HG03280 (cell line): ENCODE measurements around the gene AK9.
"Not testable (repeated sequence)": the region's sequence is repeated elsewhere in the genome, so short reads cannot be mapped to it uniquely, and the experiment has no call there.

Experiments used
- ATAC-seq: cut with Tn5 transposase; IDR thresholded peaks from one replicate; pipeline ENCODE4 v1.9.1; 2021; ENCODE audit warnings: mild to moderate bottlenecking, moderate library complexity; ENCODE audit not compliant: unreplicated experiment

Gene AK9

DNA sequence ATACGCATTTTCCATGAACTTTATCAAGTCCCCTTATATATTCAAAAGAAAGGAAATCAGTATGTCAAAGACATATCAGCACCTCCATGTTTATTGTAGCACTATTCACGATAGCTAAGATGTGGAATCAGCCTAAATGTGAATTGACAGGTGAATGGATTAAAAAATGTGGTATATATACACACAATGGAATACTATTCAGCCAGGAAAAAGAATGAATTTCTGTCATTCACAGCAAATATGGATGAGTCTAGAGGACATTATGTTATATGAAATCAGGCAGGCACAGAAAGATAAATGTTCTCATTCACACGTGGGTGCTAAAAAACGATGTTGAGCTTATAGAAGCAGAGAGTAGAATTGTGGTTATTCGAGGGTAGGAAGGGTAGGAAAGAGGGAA is 5.4 kb upstream of the AK9 start:
- ATAC-seq, result no peak

GRCh38 chr6:109695468-109695867 is 4.5 kb upstream of the AK9 start:
- no peak for ATAC-seq

- ATAC-seq, result peak; percentile 31
These were observed 2.1 kb upstream of the AK9 start for GRCh38 chr6:109693111-109693510.

- peak; percentile 55 for ATAC-seq
These were observed 647 bp downstream of the AK9 start for GRCh38 chr6:109690373-109690736.

DNA sequence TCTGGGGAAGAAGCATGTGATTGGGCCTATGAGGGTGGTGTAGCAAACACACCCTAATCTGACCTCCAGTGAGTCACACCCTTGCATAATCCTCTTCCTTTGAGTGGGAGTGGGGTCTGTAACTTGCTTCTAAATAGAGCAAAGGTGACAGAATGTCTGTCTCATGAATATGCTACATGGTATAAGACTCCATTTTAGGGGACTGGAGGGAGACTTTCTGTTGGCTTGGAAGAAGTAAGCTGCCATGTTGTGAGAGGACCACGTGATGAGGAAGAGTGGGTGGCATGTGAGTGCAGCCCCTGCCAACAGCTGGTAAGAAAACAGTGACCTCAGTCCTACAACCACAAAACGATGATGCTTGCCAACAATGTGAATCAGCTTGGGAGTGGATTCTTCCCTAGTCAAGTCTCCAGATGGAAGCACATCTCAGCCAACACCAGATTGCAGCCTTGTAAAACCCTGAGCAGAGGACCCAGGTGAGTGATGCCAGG is 3.7 kb downstream of the AK9 start:
- no peak for ATAC-seq

DNA sequence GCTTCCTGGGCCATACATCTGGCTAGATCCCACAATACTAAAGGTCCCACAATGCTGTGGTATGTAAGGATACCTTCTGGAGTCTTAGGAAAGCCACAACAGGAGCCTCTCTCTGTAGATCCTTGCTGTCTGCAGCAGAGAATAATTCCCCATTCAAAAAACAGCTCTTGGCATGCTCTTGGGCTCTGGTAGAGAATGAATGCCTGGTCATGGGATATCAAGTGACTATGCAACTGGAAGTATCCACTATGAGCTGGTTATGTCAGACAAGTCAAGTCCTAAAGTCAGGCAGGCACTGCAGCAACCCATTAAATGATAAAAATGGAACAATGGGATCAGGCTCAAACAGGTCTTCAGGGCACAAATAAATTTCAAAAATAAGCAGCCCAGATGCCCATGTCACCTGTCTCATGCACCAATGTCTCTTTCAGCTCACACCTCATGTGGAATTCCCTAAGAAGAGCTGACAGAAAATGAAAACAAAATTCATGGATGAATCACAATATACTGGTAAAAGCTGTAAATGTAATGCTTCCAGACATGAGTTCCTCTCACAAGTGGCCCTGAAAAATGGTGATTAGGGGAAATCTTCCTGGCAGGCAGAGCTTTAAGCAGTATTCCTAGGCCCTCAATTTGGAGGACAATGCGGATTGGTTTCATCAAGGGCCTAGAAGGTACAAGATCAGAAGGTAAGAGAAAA is 4.3 kb downstream of the AK9 start:
- no peak for ATAC-seq

DNA sequence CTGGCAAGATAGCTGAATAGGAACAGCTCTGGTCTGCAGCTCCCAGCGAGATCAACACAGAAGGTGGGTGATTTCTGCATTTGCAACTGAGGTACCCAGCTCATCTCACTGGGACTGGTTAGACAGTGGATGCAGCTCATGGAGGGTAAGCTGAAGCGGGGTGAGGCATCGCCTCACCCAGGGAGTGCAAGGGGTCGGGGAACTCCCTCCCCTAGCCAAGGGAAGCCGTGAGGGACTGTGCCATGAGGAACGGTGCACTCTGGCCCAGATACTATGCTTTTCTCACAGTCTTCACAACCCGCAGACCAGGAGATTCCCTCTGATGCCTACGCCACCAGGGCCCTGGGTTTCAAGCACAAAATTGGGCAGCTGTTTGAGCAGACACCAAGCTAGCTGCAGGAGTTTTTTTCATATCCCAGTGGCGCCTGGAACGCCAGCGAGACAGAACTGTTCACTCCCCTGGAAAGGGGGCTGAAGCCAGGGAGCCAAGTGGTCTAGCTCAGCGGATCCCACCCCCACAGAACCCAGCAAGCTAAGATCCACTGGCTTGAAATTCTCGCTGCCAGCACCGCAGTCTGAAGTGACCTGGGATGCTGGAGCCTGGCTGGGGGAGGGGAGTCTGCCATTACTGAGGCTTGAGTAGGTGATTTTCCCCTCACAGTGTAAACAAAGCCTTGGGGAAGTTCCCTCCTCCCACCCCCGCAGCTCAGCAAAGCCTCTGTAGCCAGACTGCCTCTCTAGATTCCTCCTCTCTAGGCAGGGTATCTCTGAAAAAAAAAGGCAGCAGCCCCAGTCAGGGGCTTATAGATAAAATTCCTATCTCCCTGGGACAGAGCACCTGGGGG is 12.1 kb downstream of the AK9 start:
- not testable (repeated sequence) for ATAC-seq

DNA sequence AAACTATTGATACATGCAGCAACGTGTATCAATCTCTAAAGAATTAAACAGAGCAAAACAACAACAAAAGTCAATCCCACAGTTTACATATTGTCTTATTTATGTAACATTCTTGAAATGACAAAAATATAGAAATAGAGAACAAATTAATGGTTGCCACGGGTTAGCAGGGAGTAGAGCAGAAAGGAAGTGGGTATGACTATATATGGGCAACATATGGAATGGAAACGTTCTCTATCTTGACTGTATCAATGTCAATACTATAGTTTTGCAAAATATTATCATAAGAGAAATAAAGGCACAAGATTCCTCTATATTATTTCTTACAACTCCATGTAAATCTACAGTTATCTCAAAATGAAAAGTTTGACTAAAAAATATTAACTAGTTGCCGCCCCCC is 12.8 kb downstream of the AK9 start:
- no peak for ATAC-seq

DNA sequence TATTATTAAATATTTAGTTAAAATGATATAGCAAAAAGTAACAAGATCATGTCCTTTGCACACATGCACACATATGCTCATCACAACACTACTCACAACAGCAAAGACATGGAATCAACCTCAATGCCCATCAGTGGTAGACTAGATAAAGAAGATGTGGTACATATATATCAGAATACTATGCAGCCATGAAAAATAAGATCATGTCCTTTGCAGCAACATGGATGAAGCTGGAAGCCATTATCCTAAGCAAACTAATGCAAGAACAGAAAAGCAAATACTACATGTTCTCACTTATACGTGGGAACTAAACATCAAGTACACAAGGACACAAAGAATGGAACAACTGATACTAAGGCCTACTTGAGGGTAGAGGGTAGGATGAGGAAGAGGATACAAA is 14.3 kb downstream of the AK9 start:
- ATAC-seq, result no peak

DNA sequence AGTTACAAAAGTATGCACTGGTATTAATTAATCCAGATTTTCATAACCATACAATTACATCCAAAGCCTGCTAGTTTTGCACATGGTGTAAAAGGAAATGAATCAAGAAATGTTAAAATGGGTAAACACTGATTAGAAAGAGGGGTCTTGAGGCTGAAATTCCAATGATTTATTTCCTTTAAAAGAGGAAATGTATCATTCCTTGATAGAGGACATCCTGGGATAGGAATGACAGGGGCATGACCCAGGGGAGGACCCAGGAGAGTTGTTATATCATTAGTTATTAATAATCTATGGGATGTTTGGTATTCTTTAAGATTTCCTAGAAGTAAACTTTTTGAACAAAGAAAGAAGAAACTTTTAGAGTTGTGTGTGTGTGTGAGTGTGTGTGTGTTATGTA is 18.2 kb downstream of the AK9 start:
- no peak for ATAC-seq

DNA sequence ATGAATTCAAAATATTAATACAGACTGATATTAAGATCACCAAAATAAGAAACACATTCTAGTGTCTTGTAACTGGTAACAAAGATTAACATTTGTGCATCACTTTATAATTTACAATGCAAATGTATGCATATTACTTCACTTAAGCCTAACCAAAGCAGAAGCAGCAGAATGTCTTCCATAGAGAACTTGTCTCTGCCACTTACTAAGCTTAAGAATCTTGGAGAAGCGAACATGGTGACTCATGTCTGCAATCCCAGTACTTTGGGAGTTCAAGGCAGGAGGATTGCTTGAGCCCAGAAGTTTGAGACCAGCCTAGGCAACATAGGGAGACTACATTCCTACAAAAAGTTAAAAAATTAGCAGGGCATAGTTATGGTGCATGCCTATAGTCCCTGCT is 18.8 kb downstream of the AK9 start:
- no peak for ATAC-seq

DNA sequence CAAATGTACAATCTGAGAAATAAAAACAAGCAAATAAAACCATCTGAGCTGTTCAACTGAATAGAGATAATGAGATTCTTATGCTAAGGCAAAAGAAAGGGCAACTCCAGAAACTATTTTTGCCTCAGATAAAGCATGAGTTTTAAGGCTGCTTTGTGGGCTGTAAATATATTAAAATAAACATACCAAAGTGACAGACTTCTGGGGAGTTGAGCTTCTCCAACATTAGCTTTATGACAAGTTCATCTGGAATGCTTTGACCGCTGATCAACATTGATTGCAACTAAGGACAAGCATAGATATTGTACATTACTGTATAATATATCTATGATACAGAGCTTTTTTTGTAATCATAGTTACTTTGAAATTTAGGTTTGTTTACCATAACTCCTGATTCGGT is 19.3 kb downstream of the AK9 start:
- no peak for ATAC-seq

- no peak for ATAC-seq
These were observed 21.2 kb downstream of the AK9 start for GRCh38 chr6:109669811-109670210.

GRCh38 chr6:109662192-109662591 is 28.8 kb downstream of the AK9 start:
- ATAC-seq, result no peak

GRCh38 chr6:109660526-109661320 is 30.3 kb downstream of the AK9 start:
- no peak for ATAC-seq

GRCh38 chr6:109655761-109656262 is 35.2 kb downstream of the AK9 start:
- ATAC-seq, result no peak

DNA sequence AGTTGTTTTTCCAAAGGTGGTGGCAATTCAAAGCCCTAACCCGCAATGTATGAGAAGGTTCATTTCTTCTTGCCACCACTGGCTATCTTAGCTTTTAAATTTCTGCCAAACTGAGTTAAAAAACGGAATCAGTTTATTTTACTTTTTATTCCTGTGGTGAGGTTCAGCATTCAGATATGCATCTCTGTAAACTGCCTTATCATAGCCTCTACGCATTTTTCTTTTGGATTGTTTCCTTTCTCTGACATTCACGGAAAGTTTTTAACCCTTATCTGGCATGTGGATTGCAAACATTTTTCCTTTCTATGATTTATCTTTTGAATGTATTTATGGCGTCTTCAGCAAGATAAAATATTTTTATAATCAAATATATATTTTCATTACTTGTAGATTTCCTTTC is 37.7 kb downstream of the AK9 start:
- ATAC-seq, result no peak

DNA sequence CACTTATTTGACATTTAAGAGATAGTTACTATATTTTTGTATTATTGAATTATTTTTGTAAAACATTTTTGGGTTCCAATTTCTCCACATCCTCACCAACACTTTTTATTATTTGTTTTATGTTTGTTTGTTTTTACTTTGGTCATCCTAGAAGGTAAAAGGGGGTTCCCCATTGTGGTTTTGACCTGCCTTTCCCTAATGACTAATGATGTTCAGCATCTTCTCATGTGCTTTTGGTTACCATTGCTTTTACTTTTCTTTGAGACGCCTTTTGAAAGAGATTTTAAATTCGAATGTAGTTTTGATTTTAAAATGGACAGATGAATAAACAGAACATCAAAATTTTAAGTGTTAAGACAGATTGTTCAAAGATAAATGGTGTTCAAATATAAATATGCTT is 46.9 kb downstream of the AK9 start:
- ATAC-seq, result no peak

GRCh38 chr6:109632405-109632804 is 58.6 kb downstream of the AK9 start:
- no peak for ATAC-seq

DNA sequence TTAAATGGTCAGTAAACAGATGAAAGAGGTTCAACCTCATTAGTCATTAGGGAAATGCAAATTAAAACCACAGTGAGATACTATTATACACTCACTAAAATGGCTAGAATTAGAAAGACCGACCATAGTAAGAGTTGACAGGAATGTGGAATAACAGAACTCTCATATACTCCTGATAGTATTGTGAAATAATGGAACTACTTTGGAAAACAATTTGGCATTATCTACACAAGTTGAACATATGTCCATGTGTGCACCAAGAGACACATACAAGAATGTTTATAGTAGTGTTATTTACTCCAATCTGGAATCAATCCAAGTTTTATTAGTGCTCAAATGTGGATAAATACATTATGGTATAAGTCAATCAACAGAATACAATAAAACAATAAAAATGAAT is 59.6 kb downstream of the AK9 start:
- no peak for ATAC-seq
